Endodermal cell (in vitro differentiated cells): ENCODE measurements around the gene S100PBP. TPM values are rescaled to one million over a fixed set of nuclear protein-coding genes. Genes with fewer than 3 reads are reported as not detected.

Experiments
- DNase-seq: peaks from one replicate; pipeline ENCODE4 v3.0.0-alpha.2; 2017
- H3K27ac ChIP-seq: 2 replicates; pipeline ENCODE4 v1.5.1; 2013; ENCODE audit warnings: mild to moderate bottlenecking, low read depth, low read length, moderate library complexity
- H3K27me3 ChIP-seq: 2 replicates; pipeline ENCODE4 v1.6.1; 2013; ENCODE audit warnings: mild to moderate bottlenecking, low read length, moderate library complexity; ENCODE audit not compliant: insufficient read depth, control insufficient read depth, poor library complexity, severe bottlenecking
- H3K36me3 ChIP-seq: 2 replicates; pipeline ENCODE4 v1.7.0; 2013; ENCODE audit warnings: mild to moderate bottlenecking, low read length, moderate library complexity; ENCODE audit not compliant: control insufficient read depth, insufficient read depth
- H3K4me1 ChIP-seq: one replicate; pipeline ENCODE4 v1.7.0; 2013; ENCODE audit warnings: low read length; ENCODE audit not compliant: control insufficient read depth, insufficient read depth
- H3K4me3 ChIP-seq: 2 replicates; pipeline ENCODE4 v1.5.1; 2013; ENCODE audit warnings: mild to moderate bottlenecking, low read length, moderate library complexity
- H3K9ac ChIP-seq: 2 replicates; pipeline ENCODE4 v1.6.1; 2013; ENCODE audit warnings: mild to moderate bottlenecking, low read length, moderate library complexity; ENCODE audit not compliant: poor library complexity, severe bottlenecking; ENCODE audit errors: extremely low read depth
- H3K9me3 ChIP-seq: 2 replicates; pipeline ENCODE4 v1.6.1; 2013; ENCODE audit warnings: mild to moderate bottlenecking, low read length, moderate library complexity; ENCODE audit not compliant: control insufficient read depth
- H3K27ac Mint-ChIP-seq: 2 replicates; pipeline ENCODE4 v1.8.0; 2020; ENCODE audit warnings: mixed read lengths
- H3K27me3 Mint-ChIP-seq: 2 replicates; pipeline ENCODE4 v1.8.0; 2021; ENCODE audit warnings: mild to moderate bottlenecking, mixed read lengths; ENCODE audit not compliant: insufficient read depth
- H3K36me3 Mint-ChIP-seq: 2 replicates; pipeline ENCODE4 v1.8.0; 2020; ENCODE audit warnings: low read depth, mixed read lengths
- H3K4me1 Mint-ChIP-seq: 2 replicates; pipeline ENCODE4 v1.8.0; 2020; ENCODE audit warnings: mixed read lengths
- H3K4me3 Mint-ChIP-seq: 2 replicates; pipeline ENCODE4 v1.8.0; 2020; ENCODE audit warnings: mild to moderate bottlenecking, moderate library complexity, mixed read lengths
- H3K9me3 Mint-ChIP-seq: 2 replicates; pipeline ENCODE4 v1.8.0; 2020; ENCODE audit warnings: mild to moderate bottlenecking, mixed read lengths
- WGBS, 2 experiments: methylation state at CpG; one replicate each; pipeline versions ENCODE4 v1.1.5 to v1.1.7; 2013; ENCODE audit warnings: missing lambda C conversion rate in 2 of 2, mixed read lengths in 1 of 2; ENCODE audit not compliant: insufficient coverage in 1 of 2, insufficient read length in 1 of 2; 5-methylcytosine and 5-hydroxymethylcytosine counted together
- total RNA-seq, 2 donors: library from RNA; stranded (reverse); fragmentation: NEBNext Ultra II Directional in 1 of 2; extraction: Animal tissue kit (Norgen Biotek cat#: 25700) in 1 of 2; gene quantifications; 2 replicates in 1 of 2; 3 replicates in 1 of 2; pipeline ENCODE4 v1.2.1, GENCODE V29; 2021
- TF ChIP-seq, protein P1 (sequence below): fragments of 200-600 bp; sonication (generic); conservative IDR thresholded peaks from 2 replicates; pipeline ENCODE4 v1.5.0; 2021; ENCODE audit warnings: antibody characterized with exemption, mild to moderate bottlenecking

The S100PBP gene
- total RNA-seq, 2 donors from 2014 or later = 91.4 to 112 TPM

DNA sequence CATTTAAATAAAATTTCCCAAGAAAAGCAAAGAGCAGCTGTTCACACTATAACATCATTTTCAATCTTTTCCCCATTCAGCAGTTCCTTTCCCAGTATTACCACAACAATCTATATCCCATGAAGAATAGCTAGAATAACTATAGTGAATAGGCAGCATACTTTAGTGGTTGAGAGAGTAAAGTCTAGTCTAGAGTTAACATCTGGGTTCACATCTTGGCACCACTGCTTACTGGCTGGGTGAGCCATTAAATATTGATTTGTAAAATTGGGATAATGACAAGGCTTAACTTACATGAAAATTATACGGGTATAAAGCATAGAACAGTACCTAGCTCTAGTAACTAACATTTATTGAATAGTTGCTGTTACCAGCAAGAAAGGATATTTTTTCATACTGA lies 14.4 kb downstream of the S100PBP start:
- Histone ChIP-seq H3K27ac (no peak overlapping the region), H3K36me3 (peaks cover 94% of the 10 kb centered on the region), H3K9me3 (no peaks in the 10 kb centered on the region), H3K4me3 (no peak overlapping the region), H3K4me1 (no peaks in the 10 kb centered on the region), H3K9ac (no peak overlapping the region), H3K27me3 (no peaks in the 10 kb centered on the region)
- TF ChIP-seq, protein P1, sequence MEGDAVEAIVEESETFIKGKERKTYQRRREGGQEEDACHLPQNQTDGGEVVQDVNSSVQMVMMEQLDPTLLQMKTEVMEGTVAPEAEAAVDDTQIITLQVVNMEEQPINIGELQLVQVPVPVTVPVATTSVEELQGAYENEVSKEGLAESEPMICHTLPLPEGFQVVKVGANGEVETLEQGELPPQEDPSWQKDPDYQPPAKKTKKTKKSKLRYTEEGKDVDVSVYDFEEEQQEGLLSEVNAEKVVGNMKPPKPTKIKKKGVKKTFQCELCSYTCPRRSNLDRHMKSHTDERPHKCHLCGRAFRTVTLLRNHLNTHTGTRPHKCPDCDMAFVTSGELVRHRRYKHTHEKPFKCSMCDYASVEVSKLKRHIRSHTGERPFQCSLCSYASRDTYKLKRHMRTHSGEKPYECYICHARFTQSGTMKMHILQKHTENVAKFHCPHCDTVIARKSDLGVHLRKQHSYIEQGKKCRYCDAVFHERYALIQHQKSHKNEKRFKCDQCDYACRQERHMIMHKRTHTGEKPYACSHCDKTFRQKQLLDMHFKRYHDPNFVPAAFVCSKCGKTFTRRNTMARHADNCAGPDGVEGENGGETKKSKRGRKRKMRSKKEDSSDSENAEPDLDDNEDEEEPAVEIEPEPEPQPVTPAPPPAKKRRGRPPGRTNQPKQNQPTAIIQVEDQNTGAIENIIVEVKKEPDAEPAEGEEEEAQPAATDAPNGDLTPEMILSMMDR = no peak
- peaks cover 73% of the 10 kb centered on the region for H3K36me3 Mint-ChIP-seq
- H3K27ac Mint-ChIP-seq = no peak overlapping the region
- no peak for DNase-seq
- H3K9me3 Mint-ChIP-seq = no peaks in the 10 kb centered on the region
- H3K27me3 Mint-ChIP-seq = no peaks in the 10 kb centered on the region
- 73 to 100% methylated on average over 1 of the region's 1 CpG for WGBS, 2 experiments
- H3K4me1 Mint-ChIP-seq = no peaks in the 10 kb centered on the region
- H3K4me3 Mint-ChIP-seq = no peak overlapping the region

- H3K27me3 ChIP-seq = no peaks in the 10 kb centered on the region
- TF ChIP-seq, protein P1 = no peak
- H3K27me3 Mint-ChIP-seq = no peaks in the 10 kb centered on the region
These were observed 31.1 kb downstream of the S100PBP start for GRCh38 chr1:32848354-32849063.

DNA sequence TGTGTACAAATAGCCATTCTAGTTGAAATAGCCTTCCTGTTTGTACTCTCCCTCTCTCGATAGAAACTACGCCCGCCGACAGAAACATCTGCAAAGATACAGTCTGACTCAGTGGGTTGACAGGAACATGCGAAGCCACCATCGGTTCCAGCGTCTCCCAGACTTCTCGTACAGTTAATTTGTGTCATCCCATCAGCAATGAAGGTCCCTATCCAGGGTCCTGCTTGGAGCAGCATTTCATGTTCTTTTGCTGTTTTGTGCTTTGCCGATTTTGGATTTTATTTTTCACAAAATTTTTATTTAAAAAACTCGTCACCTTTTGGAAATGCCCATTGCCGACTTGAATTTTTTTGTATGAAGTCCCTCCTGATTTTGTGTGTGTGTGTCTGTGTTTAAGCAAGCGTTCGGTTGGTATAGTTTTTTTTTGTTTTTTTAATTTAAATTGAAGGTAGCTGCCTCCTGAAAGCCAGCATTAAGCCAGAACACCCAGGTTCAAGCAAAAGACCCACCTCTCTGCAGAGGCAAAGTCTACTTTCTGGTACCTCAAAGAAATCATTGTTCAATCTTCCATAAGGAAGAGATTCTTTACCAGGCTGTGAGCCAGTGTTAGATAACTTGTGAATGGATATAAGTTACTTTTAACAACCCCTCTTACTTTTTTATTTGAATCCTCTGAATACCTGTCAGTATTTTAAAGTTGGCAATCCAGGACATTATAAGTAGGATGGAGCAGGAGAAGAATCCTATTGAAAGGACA lies 38.6 kb downstream of the S100PBP start:
- Histone ChIP-seq H3K9me3 (no peaks in the 10 kb centered on the region), H3K4me3 (no peak overlapping the region), H3K36me3 (peaks cover 66% of the 10 kb centered on the region), H3K27me3 (no peaks in the 10 kb centered on the region), H3K27ac (no peak overlapping the region), H3K9ac (no peak overlapping the region), H3K4me1 (no peaks in the 10 kb centered on the region)
- WGBS, 2 experiments = 97% methylated on average over 11 to 13 of the region's 13 CpGs
- no peak for DNase-seq
- Mint-ChIP-seq H3K9me3 (no peaks in the 10 kb centered on the region), H3K36me3 (peaks cover 54% of the 10 kb centered on the region), H3K4me3 (no peak overlapping the region), H3K27ac (no peak overlapping the region), H3K4me1 (peaks cover 3% of the 10 kb centered on the region), H3K27me3 (no peaks in the 10 kb centered on the region)
- TF ChIP-seq, protein P1 = no peak

More at GRCh38 chr1:32848354-32849063, 31.1 kb downstream of the S100PBP start:
- Mint-ChIP-seq H3K36me3 (peaks cover 54% of the 10 kb centered on the region), H3K27ac (no peak overlapping the region), H3K4me3 (no peak overlapping the region), H3K9me3 (peaks cover 4% of the 10 kb centered on the region), H3K4me1 (peaks cover 6% of the 10 kb centered on the region)
- Histone ChIP-seq H3K4me1 (no peaks in the 10 kb centered on the region), H3K9me3 (peaks cover 6% of the 10 kb centered on the region), H3K4me3 (no peak overlapping the region), H3K9ac (no peak overlapping the region), H3K27ac (no peak overlapping the region), H3K36me3 (peaks cover 59% of the 10 kb centered on the region)
- no peak for DNase-seq
- WGBS, 2 experiments = 100% methylated on average over 1 of the region's 2 CpGs; no CpG with 5 or more reads in 1 of the 2 experiments
